Adipocyte (in vitro differentiated cells): ENCODE results near the gene GAB1.
A peak's percentile ranks its signal among the peaks of the same experiment; 100 is the strongest.

Experiments
- DNase-seq: peaks from one replicate; pipeline ENCODE4 v3.0.0-alpha.2; 2015; ENCODE audit warnings: low read depth
- H3K27me3 ChIP-seq: replicated peaks from 2 replicates; pipeline ENCODE4 v1.7.0; 2013; ENCODE audit warnings: mild to moderate bottlenecking, low read length, moderate library complexity; ENCODE audit not compliant: control insufficient read depth, insufficient read depth
- H3K36me3 ChIP-seq: 2 replicates; pipeline ENCODE4 v1.7.0; 2013; ENCODE audit warnings: low read length, mild to moderate bottlenecking, moderate library complexity; ENCODE audit not compliant: control insufficient read depth, insufficient read depth, severe bottlenecking
- H3K4me1 ChIP-seq: 2 replicates; pipeline ENCODE4 v1.7.0; 2013; ENCODE audit warnings: mild to moderate bottlenecking, low read length, moderate library complexity; ENCODE audit not compliant: control insufficient read depth, insufficient read depth
- H3K4me3 ChIP-seq: 2 replicates; pipeline ENCODE4 v1.7.0; 2013; ENCODE audit warnings: mild to moderate bottlenecking, low read length, moderate library complexity
- H3K9ac ChIP-seq: 2 replicates; pipeline ENCODE4 v1.7.0; 2013; ENCODE audit warnings: mild to moderate bottlenecking, low read length, moderate library complexity
- H3K9me3 ChIP-seq: 2 replicates; pipeline ENCODE4 v1.7.0; 2013; ENCODE audit warnings: mild to moderate bottlenecking, low read length, moderate library complexity; ENCODE audit not compliant: control insufficient read depth

GAB1 gene

DNA sequence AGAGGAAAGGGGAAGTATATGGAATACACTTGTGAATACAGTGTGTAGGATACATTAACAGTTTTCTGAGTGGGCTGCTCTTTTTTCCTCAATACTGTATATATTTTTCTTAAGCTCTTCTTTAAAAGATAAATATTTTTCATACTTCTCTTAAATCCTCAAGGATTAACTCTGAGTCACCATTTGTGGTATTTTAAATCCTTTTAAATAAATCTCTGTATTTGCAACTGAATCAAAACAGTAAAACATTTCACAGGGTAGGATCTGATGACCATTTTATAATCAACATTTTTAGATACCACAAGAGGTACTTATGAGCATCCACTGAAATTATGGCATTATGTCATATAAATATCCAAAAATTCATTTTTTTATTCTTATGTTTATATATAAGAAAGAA is 87.6 kb downstream of the GAB1 start:
- DNase-seq, result peak; percentile 60
- no peak overlapping the region for H3K4me3 ChIP-seq
- H3K27me3 ChIP-seq, result no peaks in the 10 kb centered on the region

DNA sequence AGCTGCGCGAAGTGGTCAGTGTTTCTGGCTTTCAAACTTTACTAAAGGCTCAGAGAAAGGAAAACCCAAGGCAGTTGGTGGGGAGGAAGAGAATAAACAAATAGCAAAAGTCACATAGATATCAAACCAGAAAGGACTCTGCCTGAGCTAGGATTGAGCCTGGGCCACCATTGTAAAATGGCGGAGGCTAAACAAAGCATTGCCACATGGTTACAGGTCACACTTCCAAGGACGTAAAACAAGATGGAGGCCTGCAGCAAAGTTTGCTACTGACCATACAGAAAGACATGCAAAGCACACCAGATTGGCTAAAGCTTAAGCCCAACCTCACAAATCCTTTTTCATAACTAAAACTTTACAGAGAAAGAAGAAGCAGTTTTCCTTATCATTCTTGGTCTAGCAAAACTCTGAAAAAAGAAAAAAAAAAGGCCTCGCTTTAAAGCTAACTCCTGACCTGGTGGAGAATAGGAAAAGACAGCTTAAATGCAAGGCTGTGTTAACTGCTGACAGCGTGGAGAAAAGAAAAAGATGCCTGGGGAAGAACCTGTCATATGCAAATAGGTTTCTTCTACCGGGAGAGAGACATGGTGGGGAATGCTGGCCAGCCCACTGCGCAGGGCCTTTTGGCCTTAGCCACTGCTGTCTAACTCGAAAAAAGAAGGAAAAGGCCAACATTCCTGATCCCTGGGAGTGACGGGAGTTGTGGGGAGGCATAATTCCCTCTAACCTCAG is 95.0 kb downstream of the GAB1 start:
- no peak overlapping the region for H3K9ac ChIP-seq
- no peaks in the 10 kb centered on the region for H3K27me3 ChIP-seq
- H3K9me3 ChIP-seq, result peaks cover 13% of the 10 kb centered on the region
- H3K4me1 ChIP-seq, result no peaks in the 10 kb centered on the region
- H3K36me3 ChIP-seq, result peaks cover 16% of the 10 kb centered on the region
- no peak for DNase-seq
- no peak overlapping the region for H3K4me3 ChIP-seq

More for the DNA sequence above, 87.6 kb downstream of the GAB1 start:
- H3K36me3 ChIP-seq, result no peaks in the 10 kb centered on the region
- peaks cover 16% of the 10 kb centered on the region for H3K4me1 ChIP-seq
- no peak overlapping the region for H3K9ac ChIP-seq
- H3K9me3 ChIP-seq, result no peaks in the 10 kb centered on the region

DNA sequence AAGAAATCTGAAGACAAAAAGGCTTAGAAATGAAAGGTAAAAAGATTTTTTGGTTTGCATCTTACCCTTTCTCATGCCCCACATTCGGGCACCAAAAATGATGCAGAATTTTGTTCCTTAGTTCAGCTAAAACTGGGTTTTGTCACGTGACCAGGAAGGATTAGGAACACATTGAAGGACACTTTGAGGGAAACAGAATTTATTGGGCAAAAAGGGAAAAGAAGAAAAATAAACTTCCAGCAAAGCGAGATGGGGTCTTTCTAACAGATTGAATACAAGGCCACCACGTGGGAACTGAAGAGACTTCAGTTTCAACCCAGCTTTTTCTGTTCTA is 95.5 kb downstream of the GAB1 start:
- DNase-seq, result no peak
- Histone ChIP-seq H3K9me3 (peaks cover 13% of the 10 kb centered on the region), H3K27me3 (no peaks in the 10 kb centered on the region), H3K36me3 (peaks cover 16% of the 10 kb centered on the region), H3K4me3 (no peak overlapping the region), H3K4me1 (no peaks in the 10 kb centered on the region), H3K9ac (no peak overlapping the region)

DNA sequence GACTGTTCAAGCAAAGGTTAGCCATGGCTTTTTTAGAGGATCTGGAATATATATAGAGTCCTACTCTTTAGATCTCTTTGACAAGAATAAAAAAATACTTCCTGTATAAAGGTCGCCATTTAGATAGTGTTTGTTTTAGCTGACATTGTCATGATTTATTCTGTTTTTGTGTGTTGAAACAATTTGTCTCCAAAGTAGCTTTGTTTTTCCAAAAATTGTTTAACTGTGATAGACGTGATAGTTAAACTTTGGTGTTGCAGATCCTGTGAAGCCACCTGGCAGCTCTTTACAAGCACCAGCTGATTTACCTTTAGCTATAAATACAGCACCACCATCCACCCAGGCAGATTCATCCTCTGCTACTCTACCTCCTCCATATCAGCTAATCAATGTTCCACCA is 96.6 kb downstream of the GAB1 start:
- Histone ChIP-seq H3K9ac (no peak overlapping the region), H3K36me3 (peaks cover 20% of the 10 kb centered on the region), H3K9me3 (peaks cover 13% of the 10 kb centered on the region), H3K4me3 (no peak overlapping the region), H3K27me3 (no peaks in the 10 kb centered on the region), H3K4me1 (no peaks in the 10 kb centered on the region)
- no peak for DNase-seq

DNA sequence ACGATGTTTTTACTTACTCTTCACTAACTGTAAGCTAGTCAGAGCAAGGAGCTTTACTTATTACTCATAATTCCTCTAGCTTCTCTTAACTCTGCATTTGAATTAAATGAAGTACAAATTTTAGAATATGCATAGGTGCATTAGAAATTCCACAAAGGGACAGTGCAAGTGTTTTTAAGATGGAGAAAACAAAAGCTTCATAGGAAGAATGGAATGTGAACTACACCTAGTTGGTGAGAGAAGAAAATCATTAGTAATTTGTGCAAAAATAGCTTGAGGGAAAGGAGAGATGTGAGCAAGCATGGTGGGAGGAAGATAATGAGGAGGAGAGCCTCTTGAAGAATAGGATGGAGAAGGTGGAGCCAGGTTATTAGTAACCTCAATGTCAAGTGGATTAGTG is 99.3 kb downstream of the GAB1 start:
- no peak overlapping the region for H3K4me3 ChIP-seq
- peaks cover 31% of the 10 kb centered on the region for H3K36me3 ChIP-seq
- DNase-seq, result no peak

DNA sequence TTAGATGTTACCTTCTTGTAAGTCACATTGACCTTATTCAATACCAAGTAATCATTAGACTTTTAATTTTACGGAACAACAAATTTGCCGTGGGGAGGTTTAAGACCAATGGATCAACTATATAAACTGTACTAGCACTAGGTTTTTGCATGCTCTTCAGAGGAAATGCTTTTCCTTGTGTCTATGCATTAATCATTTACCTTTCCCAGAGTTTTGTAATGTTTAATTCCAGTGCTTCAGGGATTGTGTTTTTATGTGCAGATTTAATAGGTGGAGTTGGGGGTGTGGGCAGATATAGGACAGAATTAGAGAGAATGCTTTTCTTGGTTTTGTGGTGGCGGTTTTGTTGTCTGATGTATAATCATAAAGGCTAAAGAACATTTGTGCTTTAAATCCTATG is 100.8 kb downstream of the GAB1 start:
- Histone ChIP-seq H3K4me1 (no peaks in the 10 kb centered on the region), H3K4me3 (no peak overlapping the region), H3K27me3 (no peaks in the 10 kb centered on the region), H3K9ac (no peak overlapping the region), H3K36me3 (peaks cover 29% of the 10 kb centered on the region), H3K9me3 (no peaks in the 10 kb centered on the region)
- DNase-seq, result no peak

More for the DNA sequence above, 99.3 kb downstream of the GAB1 start:
- Histone ChIP-seq H3K9ac (no peak overlapping the region), H3K4me1 (no peaks in the 10 kb centered on the region), H3K27me3 (no peaks in the 10 kb centered on the region), H3K9me3 (peaks cover 1% of the 10 kb centered on the region)

DNA sequence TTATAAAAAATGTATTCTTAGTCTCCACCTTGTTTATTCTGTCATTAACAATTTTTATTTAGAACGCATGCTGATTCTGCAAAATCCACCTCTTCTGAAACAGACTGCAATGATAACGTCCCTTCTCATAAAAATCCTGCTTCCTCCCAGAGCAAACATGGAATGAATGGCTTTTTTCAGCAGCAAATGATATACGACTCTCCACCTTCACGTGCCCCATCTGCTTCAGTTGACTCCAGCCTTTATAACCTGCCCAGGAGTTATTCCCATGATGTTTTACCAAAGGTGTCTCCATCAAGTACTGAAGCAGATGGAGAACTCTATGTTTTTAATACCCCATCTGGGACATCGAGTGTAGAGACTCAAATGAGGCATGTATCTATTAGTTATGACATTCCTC is 101.3 kb downstream of the GAB1 start:
- Histone ChIP-seq H3K4me1 (no peaks in the 10 kb centered on the region), H3K9ac (no peak overlapping the region), H3K27me3 (no peaks in the 10 kb centered on the region), H3K4me3 (no peak overlapping the region), H3K36me3 (peaks cover 29% of the 10 kb centered on the region), H3K9me3 (no peaks in the 10 kb centered on the region)
- DNase-seq, result no peak

DNA sequence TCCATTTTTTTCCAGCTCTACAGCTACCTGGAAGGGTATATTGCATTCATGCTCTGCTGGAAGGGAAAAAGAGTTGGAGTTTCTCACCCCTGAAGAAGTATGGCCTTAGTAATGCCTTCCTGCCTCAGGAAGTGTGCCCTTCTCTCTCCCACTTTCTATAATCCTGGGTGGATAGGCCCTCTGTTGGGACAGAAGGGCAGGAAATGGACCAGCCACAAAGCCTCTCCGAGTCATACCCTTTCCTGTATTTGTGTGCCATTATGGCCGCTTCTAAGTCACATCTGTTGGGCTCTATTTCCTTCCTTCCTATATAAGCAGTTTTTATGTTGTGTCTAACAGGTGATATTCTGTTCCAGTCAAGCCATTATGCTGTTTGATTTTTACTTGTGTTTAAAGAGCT is 102.0 kb downstream of the GAB1 start:
- peaks cover 26% of the 10 kb centered on the region for H3K36me3 ChIP-seq
- H3K27me3 ChIP-seq, result no peaks in the 10 kb centered on the region
- no peak overlapping the region for H3K9ac ChIP-seq
- H3K4me1 ChIP-seq, result no peaks in the 10 kb centered on the region
- H3K4me3 ChIP-seq, result no peak overlapping the region
- no peak for DNase-seq
- H3K9me3 ChIP-seq, result no peaks in the 10 kb centered on the region

DNA sequence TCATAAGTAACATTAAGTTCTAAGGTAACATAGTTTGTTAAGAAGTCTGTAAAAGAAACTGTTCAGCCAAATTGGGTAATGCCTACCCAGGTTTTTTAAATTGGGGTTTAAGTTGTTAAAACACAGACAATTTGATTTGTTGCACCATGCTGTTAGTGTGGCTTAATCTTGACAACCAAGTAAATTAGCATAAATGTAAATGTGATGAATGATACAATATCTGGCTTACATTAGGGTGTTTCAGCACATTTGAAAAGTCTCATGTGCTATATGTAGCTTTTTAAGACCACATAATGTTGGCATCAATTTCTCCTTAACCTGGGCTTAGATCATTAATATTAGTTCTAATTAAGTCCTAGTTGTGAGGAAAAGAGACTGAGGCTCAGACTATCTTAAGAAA is 104.4 kb downstream of the GAB1 start:
- no peak overlapping the region for H3K4me3 ChIP-seq
- H3K9ac ChIP-seq, result no peak overlapping the region
- H3K27me3 ChIP-seq, result no peaks in the 10 kb centered on the region
- H3K9me3 ChIP-seq, result no peaks in the 10 kb centered on the region
- H3K4me1 ChIP-seq, result no peaks in the 10 kb centered on the region
- H3K36me3 ChIP-seq, result peaks cover 22% of the 10 kb centered on the region
- DNase-seq, result no peak

DNA sequence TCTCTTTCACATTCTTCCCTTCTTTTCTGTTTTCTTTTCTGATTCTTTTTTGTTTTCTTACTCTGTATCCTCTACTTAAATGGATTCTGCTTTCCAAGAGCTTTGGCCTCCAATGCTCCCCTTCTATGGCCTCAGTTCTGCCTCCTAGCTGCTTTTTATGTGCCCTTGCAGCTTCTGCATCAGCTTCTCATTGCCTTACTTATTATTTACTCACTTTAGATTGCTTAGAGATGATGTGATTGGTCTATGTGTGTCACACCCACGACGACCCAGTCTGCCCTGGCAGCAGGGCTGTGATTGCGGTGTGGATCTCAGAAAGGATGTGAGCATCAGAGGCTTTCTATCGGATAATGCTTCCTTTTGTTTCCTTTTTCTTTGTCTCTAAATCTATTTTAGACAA is 105.0 kb downstream of the GAB1 start:
- no peaks in the 10 kb centered on the region for H3K4me1 ChIP-seq
- peaks cover 22% of the 10 kb centered on the region for H3K36me3 ChIP-seq
- H3K27me3 ChIP-seq, result no peaks in the 10 kb centered on the region
- H3K4me3 ChIP-seq, result no peak overlapping the region
- DNase-seq, result no peak
- H3K9ac ChIP-seq, result no peak overlapping the region
- no peaks in the 10 kb centered on the region for H3K9me3 ChIP-seq

DNA sequence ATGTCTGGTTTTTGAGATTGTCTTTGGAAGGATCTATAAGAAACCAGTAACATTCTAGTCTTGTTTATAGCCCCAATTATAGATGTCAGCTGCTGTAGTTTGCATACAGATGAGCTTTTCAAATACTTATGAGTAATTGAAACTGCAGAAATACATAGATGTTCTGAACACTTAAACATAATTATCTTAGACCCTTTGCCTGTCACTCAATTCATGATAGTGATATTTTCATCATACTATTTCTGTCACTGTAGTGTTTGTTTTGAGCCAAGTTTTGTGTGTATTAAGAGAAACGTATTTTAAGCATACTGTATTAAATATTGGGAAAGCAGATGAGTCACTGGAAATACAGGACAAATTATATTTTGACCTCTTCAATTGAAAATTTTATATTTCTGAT is 107.1 kb downstream of the GAB1 start:
- H3K36me3 ChIP-seq, result peaks cover 16% of the 10 kb centered on the region
- no peak for DNase-seq

DNA sequence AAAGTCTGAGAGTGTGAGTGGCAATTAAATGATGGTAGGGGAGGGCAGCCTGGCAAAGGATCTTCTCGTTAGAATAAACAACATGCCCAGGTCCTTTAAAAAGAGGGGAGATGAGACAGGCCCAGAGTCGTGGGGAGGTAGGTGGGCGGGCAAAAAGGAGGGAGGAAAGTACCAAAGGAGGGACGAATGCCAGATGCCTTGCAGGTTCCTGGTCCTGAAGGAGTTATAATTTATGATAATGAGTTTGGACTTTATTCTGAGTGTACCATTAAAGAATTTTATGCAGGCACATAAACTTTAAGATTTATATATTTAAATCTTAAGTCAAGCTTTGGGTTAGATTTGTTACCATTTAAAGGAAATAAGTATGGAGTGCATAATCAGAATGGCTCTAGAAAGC is 114.5 kb downstream of the GAB1 start:
- Histone ChIP-seq H3K9me3 (no peaks in the 10 kb centered on the region), H3K4me1 (no peaks in the 10 kb centered on the region), H3K9ac (no peak overlapping the region), H3K36me3 (no peaks in the 10 kb centered on the region), H3K27me3 (no peaks in the 10 kb centered on the region), H3K4me3 (no peak overlapping the region)
- no peak for DNase-seq

More for the DNA sequence above, 107.1 kb downstream of the GAB1 start:
- Histone ChIP-seq H3K9me3 (no peaks in the 10 kb centered on the region), H3K27me3 (no peaks in the 10 kb centered on the region), H3K9ac (no peak overlapping the region), H3K4me3 (no peak overlapping the region), H3K4me1 (no peaks in the 10 kb centered on the region)
